Measurements from ENCODE around the gene FOXE3. TPM values are rescaled to one million over a fixed set of nuclear protein-coding genes. Genes with fewer than 3 reads are reported as not detected.
A peak's percentile ranks its signal among the peaks of the same experiment; 100 is the strongest.

FOXE3 gene
- total RNA-seq, 1 donor, result not detected

DNA sequence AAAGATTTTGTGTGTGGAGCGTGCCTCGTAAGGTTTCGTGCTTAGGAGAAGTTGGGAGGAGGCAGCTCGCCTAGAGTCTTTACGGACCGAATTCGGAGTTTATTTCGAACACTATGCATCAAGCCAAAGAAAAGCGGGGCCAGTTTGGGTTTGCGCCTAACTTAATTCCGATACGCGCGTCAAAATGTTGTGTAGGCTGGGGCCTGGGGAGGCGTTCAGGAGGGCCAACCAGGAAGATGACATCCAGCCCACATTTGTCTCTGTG is 28.1 kb downstream of the FOXE3 start:
- H3K4me3 ChIP-seq (ENCODE audit: low read depth, low read length), result no peak overlapping the region
- TF ChIP-seq, protein P1, sequence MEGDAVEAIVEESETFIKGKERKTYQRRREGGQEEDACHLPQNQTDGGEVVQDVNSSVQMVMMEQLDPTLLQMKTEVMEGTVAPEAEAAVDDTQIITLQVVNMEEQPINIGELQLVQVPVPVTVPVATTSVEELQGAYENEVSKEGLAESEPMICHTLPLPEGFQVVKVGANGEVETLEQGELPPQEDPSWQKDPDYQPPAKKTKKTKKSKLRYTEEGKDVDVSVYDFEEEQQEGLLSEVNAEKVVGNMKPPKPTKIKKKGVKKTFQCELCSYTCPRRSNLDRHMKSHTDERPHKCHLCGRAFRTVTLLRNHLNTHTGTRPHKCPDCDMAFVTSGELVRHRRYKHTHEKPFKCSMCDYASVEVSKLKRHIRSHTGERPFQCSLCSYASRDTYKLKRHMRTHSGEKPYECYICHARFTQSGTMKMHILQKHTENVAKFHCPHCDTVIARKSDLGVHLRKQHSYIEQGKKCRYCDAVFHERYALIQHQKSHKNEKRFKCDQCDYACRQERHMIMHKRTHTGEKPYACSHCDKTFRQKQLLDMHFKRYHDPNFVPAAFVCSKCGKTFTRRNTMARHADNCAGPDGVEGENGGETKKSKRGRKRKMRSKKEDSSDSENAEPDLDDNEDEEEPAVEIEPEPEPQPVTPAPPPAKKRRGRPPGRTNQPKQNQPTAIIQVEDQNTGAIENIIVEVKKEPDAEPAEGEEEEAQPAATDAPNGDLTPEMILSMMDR (IDR thresholded peaks at IDR 0.05; ENCODE audit: insufficient read depth, low read length), result no peak
- DNase-seq (ENCODE audit: low read depth), result no peak

DNA sequence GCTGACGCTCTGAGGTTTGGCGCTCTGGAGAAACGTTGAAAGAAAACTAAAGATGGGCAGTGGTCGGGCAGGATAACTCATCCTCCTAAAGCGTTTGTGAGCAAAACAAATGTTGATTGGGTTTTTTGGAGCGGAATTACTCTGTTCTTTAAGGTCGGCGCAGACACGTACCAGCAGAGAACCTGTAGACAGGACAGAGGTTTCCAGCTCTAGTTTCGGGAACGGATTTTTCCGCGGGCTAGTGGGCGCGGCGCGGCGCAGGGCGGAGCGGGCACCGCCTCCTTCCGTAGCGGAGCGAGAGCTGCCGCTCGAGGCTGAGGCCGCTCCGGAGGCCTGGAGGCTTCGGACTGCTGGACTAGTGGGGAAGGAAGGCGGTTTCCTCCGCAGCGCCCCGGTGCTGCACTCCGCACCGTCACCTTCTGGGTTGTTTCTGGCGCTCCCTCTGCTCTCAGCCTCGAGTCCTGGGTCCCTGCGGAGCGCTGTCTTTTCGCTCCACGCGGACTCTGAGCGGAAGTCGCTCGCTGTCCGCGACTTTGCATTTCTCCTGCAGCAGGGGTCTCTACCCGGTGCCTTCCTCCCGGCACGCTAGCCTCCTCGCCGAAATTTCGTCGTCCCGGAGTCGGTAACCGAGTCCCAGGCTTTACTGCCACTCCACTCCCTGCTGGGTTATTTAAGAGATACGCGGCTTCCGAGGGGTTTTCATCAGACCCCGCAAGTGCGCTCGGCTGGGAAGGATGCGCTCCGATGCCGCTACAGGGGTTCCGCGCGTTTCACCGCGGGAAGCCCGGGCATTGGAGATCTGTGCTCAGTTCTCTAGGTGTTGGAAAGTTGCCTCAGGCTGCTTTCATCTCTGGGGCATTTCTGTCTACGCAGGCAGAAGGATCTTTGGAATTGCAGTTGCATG is 28.7 kb downstream of the FOXE3 start:
- no peak overlapping the region for H3K4me3 ChIP-seq (ENCODE audit: low read depth, low read length)
- TF ChIP-seq, protein P1 (IDR thresholded peaks at IDR 0.05; ENCODE audit: insufficient read depth, low read length), result no peak
- DNase-seq (ENCODE audit: low read depth), result no peak

DNA sequence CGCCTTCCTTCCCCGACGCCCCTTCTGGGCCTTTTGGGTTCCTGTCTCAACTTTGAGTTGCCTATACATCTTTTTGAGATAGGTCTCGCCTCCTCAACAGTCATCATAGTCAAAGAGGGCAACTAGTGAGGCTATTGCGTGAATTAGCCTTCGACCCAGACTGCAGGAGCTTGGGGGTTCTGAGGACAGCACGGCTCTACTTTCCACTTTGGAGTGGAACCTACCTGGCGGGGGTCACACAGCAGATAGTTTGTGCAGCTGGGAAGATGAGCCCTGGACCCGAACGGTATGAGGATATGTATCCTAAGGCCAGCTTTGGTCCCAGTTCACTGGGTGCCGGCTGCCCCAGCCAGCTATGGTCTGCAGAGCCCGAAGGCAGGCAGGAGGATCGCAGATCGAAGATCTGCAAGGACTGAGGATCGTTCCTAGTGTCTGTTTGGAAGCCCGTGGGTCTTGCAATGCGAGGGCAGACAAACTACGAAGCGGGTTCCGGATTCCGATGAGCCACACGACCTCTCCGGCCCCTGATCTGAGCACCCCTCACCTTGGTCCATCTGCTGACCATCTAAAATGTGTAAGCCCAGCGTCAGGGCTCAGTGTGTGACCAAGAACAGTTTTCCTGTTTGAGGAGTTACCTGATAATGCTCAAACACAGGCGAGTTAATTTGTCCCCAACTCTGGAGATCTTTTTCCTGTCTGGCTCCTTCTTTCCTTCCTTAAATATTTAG is 29.9 kb downstream of the FOXE3 start:
- TF ChIP-seq, protein P1 (IDR thresholded peaks at IDR 0.05; ENCODE audit: insufficient read depth, low read length), result no peak
- H3K4me3 ChIP-seq (ENCODE audit: low read depth, low read length), result no peak overlapping the region
- no peak for DNase-seq (ENCODE audit: low read depth)

DNA sequence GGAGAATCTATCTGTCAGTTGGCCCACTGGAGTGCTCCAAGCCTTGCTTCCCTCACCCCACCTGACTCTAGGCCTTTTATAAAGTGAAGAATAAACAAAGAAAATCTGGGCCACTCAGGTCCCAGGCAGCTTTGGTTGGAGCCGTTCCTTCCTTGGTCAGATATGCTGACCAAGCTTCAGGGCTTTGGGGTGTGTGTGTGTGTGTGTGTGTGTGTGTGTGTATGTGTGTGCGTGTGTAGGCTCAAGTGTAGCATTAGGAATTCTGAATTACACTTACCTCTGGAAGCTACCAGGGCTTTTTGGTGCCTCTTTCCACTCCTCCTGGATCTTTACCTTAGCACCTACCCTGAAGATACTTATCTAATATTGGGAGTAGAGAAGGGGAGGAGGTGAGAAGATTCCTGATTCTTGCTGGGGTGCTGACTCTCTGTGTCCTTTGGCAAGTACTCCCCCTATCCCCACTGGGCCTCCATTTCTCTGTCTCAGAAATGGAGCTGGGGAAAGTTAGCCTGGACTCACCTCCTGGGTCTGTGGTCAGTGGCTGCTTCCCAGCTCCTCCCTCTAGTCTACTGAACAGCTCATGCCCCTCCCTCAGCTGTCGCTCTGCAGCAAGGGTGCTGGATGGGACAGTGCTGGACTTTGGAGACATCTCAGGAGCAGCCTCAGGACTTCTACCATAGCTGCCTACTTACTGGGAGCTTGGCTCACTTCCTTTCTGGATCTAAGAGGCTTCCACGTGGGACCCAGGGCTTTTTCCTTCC is 32.6 kb downstream of the FOXE3 start:
- H3K4me3 ChIP-seq (ENCODE audit: low read depth, low read length), result no peak overlapping the region
- no peak for DNase-seq (ENCODE audit: low read depth)
- TF ChIP-seq, protein P1 (IDR thresholded peaks at IDR 0.05; ENCODE audit: insufficient read depth, low read length), result no peak

DNA sequence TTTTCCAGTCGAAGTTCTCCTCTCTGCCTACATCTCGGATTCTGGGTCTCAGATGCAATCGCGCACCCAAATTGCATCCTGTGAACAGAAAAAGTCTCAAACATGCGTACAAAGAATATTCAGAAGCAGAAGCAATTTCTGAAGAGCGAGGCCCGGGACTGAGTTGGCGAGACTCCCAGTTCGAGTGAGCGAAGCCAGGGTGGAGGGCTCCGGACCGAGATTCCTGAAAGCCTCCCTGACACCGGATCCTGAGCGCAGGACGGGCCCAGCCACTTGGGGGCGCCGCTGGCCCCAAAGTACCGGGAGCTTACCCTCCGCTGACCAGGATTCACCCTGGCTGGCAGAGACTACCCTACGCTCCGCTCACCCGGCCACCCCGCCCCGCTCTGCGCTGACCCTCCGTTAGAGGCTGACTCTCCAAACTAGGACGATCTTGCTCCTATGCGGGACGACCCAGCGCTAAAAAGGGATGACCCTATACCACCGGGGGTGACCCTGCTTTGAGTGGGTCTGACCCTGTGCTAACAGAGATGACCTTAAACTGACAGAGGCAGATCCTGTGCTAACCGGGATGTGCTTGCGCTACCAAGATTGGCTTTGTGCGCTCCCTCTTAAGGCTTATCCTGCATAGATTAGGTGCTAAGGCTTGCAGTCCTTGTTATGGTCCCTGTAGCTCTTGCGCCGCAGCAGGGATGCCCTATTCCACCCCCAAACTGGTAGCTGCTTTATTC is 33.9 kb downstream of the FOXE3 start:
- no peak for DNase-seq (ENCODE audit: low read depth)
- TF ChIP-seq, protein P1 (IDR thresholded peaks at IDR 0.05; ENCODE audit: insufficient read depth, low read length), result peak; percentile 43

DNA sequence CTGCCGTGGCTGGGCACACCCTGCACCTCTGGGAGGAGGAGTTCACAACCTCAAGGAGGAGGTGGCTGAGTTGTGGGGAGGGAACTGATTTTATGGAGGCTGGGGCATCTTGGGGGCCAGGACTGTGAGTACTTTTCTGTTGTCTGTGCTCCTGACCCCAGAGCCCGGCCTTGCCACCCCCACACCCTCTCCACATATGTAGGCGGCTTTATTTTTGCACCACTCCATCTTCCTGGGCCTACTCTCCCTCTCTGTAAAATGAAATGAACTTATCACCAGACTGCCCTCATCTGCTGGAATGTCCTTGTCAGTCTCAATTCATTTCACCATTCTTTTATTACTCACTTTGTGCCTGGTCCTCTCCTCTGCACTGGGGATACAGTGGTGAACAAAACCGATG is 34.5 kb downstream of the FOXE3 start:
- TF ChIP-seq, protein P1 (IDR thresholded peaks at IDR 0.05; ENCODE audit: insufficient read depth, low read length), result no peak
- no peak overlapping the region for H3K4me3 ChIP-seq (ENCODE audit: low read depth, low read length)
- no peak for DNase-seq (ENCODE audit: low read depth)

More for the DNA sequence above, 33.9 kb downstream of the FOXE3 start:
- H3K4me3 ChIP-seq (ENCODE audit: low read depth, low read length), result no peak overlapping the region
